Thyroid gland (tissue), 4 donors: Measurements from ENCODE around the gene ARHGAP4.

ENCODE experiments used
- POLR2A ChIP-seq, 2 donors: fragments of 450-650 bp; IDR thresholded peaks; one replicate each; pipeline ENCODE4 v1.6.1; 2017; ENCODE audit warnings: antibody characterized with exemption in 2 of 2, mild to moderate bottlenecking in 2 of 2, moderate library complexity in 1 of 2
- TF ChIP-seq, protein P1 (sequence below), 6 experiments: fragments of 200-600 bp in 3 of 6; fragments of 450-650 bp in 3 of 6; sonication (generic) in 3 of 6; IDR thresholded peaks; one replicate each; pipeline ENCODE4 v1.5.1; 2016 to 2019; ENCODE audit warnings: antibody characterized with exemption in 6 of 6, mild to moderate bottlenecking in 2 of 6, inconsistent platforms in 1 of 6, moderate library complexity in 1 of 6

DNA sequence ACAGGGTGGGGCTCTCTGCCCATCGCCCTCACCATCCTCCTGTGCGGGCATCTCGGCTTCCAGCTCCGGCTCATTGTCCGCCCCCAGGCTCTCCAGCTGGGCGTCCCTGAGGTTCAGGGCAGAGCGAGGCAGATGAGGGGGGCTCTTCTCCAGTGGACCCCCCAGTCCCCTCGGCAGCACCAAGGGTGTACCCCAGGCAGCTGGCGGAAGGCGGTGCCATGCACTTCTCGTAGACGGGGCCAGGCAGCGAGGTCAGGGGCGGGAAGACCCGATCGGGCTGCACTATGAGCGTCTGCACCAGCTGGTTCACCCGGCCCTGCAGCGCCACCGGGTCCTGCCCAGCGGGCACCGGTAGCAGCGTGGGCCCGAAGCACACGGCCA lies 16.1 kb downstream of the ARHGAP4 start:
- TF ChIP-seq, protein P1, sequence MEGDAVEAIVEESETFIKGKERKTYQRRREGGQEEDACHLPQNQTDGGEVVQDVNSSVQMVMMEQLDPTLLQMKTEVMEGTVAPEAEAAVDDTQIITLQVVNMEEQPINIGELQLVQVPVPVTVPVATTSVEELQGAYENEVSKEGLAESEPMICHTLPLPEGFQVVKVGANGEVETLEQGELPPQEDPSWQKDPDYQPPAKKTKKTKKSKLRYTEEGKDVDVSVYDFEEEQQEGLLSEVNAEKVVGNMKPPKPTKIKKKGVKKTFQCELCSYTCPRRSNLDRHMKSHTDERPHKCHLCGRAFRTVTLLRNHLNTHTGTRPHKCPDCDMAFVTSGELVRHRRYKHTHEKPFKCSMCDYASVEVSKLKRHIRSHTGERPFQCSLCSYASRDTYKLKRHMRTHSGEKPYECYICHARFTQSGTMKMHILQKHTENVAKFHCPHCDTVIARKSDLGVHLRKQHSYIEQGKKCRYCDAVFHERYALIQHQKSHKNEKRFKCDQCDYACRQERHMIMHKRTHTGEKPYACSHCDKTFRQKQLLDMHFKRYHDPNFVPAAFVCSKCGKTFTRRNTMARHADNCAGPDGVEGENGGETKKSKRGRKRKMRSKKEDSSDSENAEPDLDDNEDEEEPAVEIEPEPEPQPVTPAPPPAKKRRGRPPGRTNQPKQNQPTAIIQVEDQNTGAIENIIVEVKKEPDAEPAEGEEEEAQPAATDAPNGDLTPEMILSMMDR (IDR thresholded peaks at IDR 0.05), result no peak
- no peak for TF ChIP-seq POLR2A (IDR thresholded peaks at IDR 0.05)
